ENCODE results near the gene ARHGEF11. TPM values are rescaled to one million over a fixed set of nuclear protein-coding genes. Genes with fewer than 3 reads are reported as not detected.

Gene ARHGEF11
- total and polyA plus RNA-seq, 9 of the 15 experiments (the other 6 are each of a cell fraction or from before 2014, with no cell fraction given): 0.14 to 15.5 (median 9.0) TPM

- TF ChIP-seq, protein P1, sequence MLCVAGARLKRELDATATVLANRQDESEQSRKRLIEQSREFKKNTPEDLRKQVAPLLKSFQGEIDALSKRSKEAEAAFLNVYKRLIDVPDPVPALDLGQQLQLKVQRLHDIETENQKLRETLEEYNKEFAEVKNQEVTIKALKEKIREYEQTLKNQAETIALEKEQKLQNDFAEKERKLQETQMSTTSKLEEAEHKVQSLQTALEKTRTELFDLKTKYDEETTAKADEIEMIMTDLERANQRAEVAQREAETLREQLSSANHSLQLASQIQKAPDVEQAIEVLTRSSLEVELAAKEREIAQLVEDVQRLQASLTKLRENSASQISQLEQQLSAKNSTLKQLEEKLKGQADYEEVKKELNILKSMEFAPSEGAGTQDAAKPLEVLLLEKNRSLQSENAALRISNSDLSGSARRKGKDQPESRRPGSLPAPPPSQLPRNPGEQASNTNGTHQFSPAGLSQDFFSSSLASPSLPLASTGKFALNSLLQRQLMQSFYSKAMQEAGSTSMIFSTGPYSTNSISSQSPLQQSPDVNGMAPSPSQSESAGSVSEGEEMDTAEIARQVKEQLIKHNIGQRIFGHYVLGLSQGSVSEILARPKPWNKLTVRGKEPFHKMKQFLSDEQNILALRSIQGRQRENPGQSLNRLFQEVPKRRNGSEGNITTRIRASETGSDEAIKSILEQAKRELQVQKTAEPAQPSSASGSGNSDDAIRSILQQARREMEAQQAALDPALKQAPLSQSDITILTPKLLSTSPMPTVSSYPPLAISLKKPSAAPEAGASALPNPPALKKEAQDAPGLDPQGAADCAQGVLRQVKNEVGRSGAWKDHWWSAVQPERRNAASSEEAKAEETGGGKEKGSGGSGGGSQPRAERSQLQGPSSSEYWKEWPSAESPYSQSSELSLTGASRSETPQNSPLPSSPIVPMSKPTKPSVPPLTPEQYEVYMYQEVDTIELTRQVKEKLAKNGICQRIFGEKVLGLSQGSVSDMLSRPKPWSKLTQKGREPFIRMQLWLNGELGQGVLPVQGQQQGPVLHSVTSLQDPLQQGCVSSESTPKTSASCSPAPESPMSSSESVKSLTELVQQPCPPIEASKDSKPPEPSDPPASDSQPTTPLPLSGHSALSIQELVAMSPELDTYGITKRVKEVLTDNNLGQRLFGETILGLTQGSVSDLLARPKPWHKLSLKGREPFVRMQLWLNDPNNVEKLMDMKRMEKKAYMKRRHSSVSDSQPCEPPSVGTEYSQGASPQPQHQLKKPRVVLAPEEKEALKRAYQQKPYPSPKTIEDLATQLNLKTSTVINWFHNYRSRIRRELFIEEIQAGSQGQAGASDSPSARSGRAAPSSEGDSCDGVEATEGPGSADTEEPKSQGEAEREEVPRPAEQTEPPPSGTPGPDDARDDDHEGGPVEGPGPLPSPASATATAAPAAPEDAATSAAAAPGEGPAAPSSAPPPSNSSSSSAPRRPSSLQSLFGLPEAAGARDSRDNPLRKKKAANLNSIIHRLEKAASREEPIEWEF (CRISPR knock-in tag; IDR thresholded peaks at IDR 0.05): no peak
- TF ChIP-seq, protein P2, sequence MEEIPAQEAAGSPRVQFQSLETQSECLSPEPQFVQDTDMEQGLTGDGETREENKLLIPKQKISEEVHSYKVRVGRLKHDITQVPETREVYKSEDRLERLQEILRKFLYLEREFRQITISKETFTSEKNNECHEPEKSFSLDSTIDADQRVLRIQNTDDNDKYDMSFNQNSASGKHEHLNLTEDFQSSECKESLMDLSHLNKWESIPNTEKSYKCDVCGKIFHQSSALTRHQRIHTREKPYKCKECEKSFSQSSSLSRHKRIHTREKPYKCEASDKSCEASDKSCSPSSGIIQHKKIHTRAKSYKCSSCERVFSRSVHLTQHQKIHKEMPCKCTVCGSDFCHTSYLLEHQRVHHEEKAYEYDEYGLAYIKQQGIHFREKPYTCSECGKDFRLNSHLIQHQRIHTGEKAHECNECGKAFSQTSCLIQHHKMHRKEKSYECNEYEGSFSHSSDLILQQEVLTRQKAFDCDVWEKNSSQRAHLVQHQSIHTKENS (CRISPR knock-in tag; IDR thresholded peaks at IDR 0.05): no peak
- TF ChIP-seq HDAC8 (tag; IDR thresholded peaks at IDR 0.05): no peak
- TF ChIP-seq ZNF766 (CRISPR knock-in tag; conservative IDR thresholded peaks at IDR 0.05): 0 out of 2 replicates have a peak, but pooled peaks have one; percentile 21
- peak; percentile 48; the same call in 1 of the 2 replicates for TF ChIP-seq ZBTB40 (IDR thresholded peaks at IDR 0.05)
- no peak for TF ChIP-seq ZBTB40 (CRISPR knock-in tag; IDR thresholded peaks at IDR 0.05)
- no peak for TF ChIP-seq FOXA1 (IDR thresholded peaks at IDR 0.05; ENCODE audit: borderline replicate concordance)
These were observed at the start of gene ARHGEF11 (continued) for GRCh38 chr1:157045250-157046218.

Data from K562 (cell line).